Nephron (organoid): Measurements from ENCODE around the gene MTRF1.

Source experiments
- H3K27ac Mint-ChIP-seq, 3 experiments: 2 replicates each; pipeline ENCODE4 v1.8.0; 2020; ENCODE audit warnings: mixed read lengths in 3 of 3, mild to moderate bottlenecking in 2 of 3, moderate library complexity in 1 of 3
- H3K27me3 Mint-ChIP-seq: 2 replicates; pipeline ENCODE4 v1.8.0; 2021; ENCODE audit warnings: low read depth, mild to moderate bottlenecking, moderate library complexity, mixed read lengths
- H3K36me3 Mint-ChIP-seq: 2 replicates; pipeline ENCODE4 v1.8.0; 2020; ENCODE audit warnings: low read depth, mixed read lengths
- H3K4me1 Mint-ChIP-seq: 2 replicates; pipeline ENCODE4 v1.8.0; 2020; ENCODE audit warnings: mixed read lengths
- H3K4me3 Mint-ChIP-seq, 3 experiments: 2 replicates each; pipeline ENCODE4 v1.8.0; 2020; ENCODE audit warnings: mild to moderate bottlenecking in 3 of 3, mixed read lengths in 3 of 3, moderate library complexity in 2 of 3
- H3K9me3 Mint-ChIP-seq: 2 replicates; pipeline ENCODE4 v1.8.0; 2020; ENCODE audit warnings: mixed read lengths
- TF ChIP-seq, protein P1 (sequence below), 3 experiments: fragments of 200-600 bp; sonication (generic); IDR thresholded peaks; one replicate each; pipeline ENCODE4 v1.5.0; 2021; ENCODE audit warnings: antibody characterized with exemption in 3 of 3; ENCODE audit not compliant: unreplicated experiment in 3 of 3

MTRF1 gene

DNA sequence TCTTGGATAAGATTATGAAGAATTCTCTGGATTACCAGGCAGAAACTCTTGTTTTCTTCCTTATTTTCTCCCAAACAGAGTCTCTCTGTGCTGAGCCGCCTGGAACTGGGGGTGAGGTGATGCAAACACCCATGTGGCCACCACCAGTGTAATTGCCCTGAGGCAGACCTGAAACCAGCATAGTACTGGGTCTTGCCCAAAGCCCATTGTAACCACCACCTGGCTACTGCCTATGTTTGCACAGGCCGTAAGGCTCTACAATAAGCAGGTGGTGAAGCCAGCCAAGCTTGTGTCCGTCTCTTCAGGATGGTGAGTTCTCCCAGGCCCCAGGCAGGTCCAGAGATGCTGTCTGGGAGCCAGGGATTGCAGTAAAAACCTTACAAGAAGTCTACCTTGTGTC, 50.1 kb downstream of the MTRF1 start:
- TF ChIP-seq, protein P1, sequence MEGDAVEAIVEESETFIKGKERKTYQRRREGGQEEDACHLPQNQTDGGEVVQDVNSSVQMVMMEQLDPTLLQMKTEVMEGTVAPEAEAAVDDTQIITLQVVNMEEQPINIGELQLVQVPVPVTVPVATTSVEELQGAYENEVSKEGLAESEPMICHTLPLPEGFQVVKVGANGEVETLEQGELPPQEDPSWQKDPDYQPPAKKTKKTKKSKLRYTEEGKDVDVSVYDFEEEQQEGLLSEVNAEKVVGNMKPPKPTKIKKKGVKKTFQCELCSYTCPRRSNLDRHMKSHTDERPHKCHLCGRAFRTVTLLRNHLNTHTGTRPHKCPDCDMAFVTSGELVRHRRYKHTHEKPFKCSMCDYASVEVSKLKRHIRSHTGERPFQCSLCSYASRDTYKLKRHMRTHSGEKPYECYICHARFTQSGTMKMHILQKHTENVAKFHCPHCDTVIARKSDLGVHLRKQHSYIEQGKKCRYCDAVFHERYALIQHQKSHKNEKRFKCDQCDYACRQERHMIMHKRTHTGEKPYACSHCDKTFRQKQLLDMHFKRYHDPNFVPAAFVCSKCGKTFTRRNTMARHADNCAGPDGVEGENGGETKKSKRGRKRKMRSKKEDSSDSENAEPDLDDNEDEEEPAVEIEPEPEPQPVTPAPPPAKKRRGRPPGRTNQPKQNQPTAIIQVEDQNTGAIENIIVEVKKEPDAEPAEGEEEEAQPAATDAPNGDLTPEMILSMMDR (IDR thresholded peaks at IDR 0.05; ENCODE audit: unreplicated experiment in 3 of 3) = no peak
- Mint-ChIP-seq H3K36me3 (peaks cover 28% of the 10 kb centered on the region), H3K4me3 (no peak overlapping the region), H3K27ac (no peak overlapping the region), H3K27me3 (no peaks in the 10 kb centered on the region), H3K9me3 (peaks cover 42% of the 10 kb centered on the region), H3K4me1 (no peaks in the 10 kb centered on the region)

DNA sequence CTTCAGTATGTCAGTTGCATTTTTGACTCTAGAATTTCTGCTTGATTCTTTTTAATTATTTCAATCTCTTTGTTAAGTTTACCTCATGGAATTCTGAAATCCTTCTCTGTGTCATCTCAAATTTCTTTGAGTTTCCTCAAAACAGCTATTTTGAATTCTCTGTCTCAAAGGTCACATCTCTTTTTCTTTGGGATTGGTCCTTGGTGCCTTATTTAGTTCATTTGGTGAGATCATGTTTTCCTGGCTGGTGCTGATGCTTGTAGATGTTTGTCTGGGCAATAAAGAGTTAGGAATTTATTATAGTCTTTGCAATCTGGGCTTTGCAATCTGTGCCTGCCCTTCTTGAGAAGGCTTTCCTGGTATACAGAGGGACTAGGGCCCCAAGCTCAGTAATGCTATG, 50.5 kb downstream of the MTRF1 start:
- H3K27me3 Mint-ChIP-seq = no peaks in the 10 kb centered on the region
- peaks cover 28% of the 10 kb centered on the region for H3K36me3 Mint-ChIP-seq
- no peak overlapping the region for H3K4me3 Mint-ChIP-seq
- no peak overlapping the region for H3K27ac Mint-ChIP-seq
- no peaks in the 10 kb centered on the region for H3K4me1 Mint-ChIP-seq
- TF ChIP-seq, protein P1 (IDR thresholded peaks at IDR 0.05; ENCODE audit: unreplicated experiment in 3 of 3) = no peak
- peaks cover 47% of the 10 kb centered on the region for H3K9me3 Mint-ChIP-seq

- H3K36me3 Mint-ChIP-seq = peaks cover 28% of the 10 kb centered on the region
- TF ChIP-seq, protein P1 (IDR thresholded peaks at IDR 0.05; ENCODE audit: unreplicated experiment in 3 of 3) = no peak
- no peaks in the 10 kb centered on the region for H3K27me3 Mint-ChIP-seq
- H3K4me3 Mint-ChIP-seq = no peak overlapping the region
- no peak overlapping the region for H3K27ac Mint-ChIP-seq
- H3K4me1 Mint-ChIP-seq = no peaks in the 10 kb centered on the region
- H3K9me3 Mint-ChIP-seq = peaks cover 55% of the 10 kb centered on the region
Observed at GRCh38 chr13:41211062-41211461, 52.3 kb downstream of the MTRF1 start.

GRCh38 chr13:41206467-41206866, 56.9 kb downstream of the MTRF1 start:
- H3K9me3 Mint-ChIP-seq = peaks cover 42% of the 10 kb centered on the region
- TF ChIP-seq, protein P1 (IDR thresholded peaks at IDR 0.05; ENCODE audit: unreplicated experiment in 3 of 3) = no peak
- H3K4me1 Mint-ChIP-seq = peaks cover 10% of the 10 kb centered on the region
- peaks cover 14% of the 10 kb centered on the region for H3K36me3 Mint-ChIP-seq
- H3K27me3 Mint-ChIP-seq = no peaks in the 10 kb centered on the region
- H3K27ac Mint-ChIP-seq = no peak overlapping the region
- H3K4me3 Mint-ChIP-seq = no peak overlapping the region

DNA sequence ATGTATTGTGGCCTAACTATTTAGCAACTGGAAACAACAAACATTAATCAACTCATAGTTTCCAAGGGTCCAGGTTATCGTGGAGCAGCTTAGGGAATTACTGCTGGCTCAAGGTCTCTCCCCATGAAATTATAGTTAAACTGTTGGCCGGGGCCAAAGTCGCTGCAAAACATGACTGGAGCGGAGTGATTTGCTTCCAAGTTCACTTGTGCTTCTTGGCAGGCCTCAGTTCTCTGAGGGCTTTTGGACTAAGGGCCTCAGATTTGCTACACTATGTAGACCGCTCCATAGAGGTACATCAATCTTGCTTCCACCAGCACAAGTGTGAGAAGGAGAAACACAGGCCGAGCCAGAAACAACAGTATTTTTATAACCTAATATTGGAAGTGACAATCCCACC, 59.6 kb downstream of the MTRF1 start:
- H3K27ac Mint-ChIP-seq = no peak overlapping the region
- peaks cover 20% of the 10 kb centered on the region for H3K9me3 Mint-ChIP-seq
- H3K36me3 Mint-ChIP-seq = no peaks in the 10 kb centered on the region
- TF ChIP-seq, protein P1 (IDR thresholded peaks at IDR 0.05; ENCODE audit: unreplicated experiment in 3 of 3) = no peak
- no peaks in the 10 kb centered on the region for H3K27me3 Mint-ChIP-seq
- H3K4me3 Mint-ChIP-seq = no peak overlapping the region
- peaks cover 10% of the 10 kb centered on the region for H3K4me1 Mint-ChIP-seq

GRCh38 chr13:41200126-41200525, 63.2 kb downstream of the MTRF1 start:
- TF ChIP-seq, protein P1 (IDR thresholded peaks at IDR 0.05; ENCODE audit: unreplicated experiment in 3 of 3) = no peak
- no peak overlapping the region for H3K4me3 Mint-ChIP-seq

More at GRCh38 chr13:41200126-41200525, 63.2 kb downstream of the MTRF1 start:
- Mint-ChIP-seq H3K4me1 (peaks cover 10% of the 10 kb centered on the region), H3K36me3 (no peaks in the 10 kb centered on the region), H3K9me3 (peaks cover 2% of the 10 kb centered on the region), H3K27me3 (no peaks in the 10 kb centered on the region), H3K27ac (no peak overlapping the region)
